NCI-H146 treated with DMSO at 0.1 percent for 48 hours (cell line): ENCODE measurements around the gene RAB40AL.

Experiments
- DNase-seq: peaks from one replicate; lab custom pipeline; 2025; ENCODE audit not compliant: unreplicated experiment; lab: John Stamatoyannopoulos, UW

Gene RAB40AL

GRCh38 chrX:102979536-102979935 lies 42.5 kb downstream of the RAB40AL start:
- no peak for DNase-seq

- DNase-seq = no peak
These were observed 46.1 kb downstream of the RAB40AL start for GRCh38 chrX:102983205-102983604.

- DNase-seq = no peak
These were observed 48.1 kb downstream of the RAB40AL start for GRCh38 chrX:102985192-102985591.
